ENCODE measurements around the gene LUZP2.

DNA sequence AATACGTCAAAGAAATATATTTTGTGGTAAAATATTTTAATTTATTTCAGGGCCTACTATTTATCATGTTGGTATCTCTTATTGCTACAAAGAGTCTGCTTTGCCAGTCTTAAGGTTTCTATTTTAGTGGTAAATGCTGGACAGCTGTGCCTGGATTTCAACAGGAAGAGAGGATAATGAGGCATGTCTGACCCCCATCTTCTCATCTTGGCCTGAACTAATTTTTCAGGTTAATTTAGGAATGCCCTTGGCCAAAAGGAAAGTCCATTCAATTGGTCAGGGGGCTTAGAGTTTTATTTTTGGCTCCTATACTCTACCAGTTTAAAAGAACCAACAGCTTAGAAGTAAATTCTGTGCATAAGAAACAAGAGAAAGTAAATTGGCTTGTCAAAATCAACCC is 428.2 kb downstream of the LUZP2 start:
- no peak for TF ChIP-seq TCF3 (CRISPR knock-in tag; IDR thresholded peaks at IDR 0.05)
- no peak for TF ChIP-seq STAT5B (CRISPR knock-in tag; IDR thresholded peaks at IDR 0.05)
- no peak for TF ChIP-seq BRCA1 (IDR thresholded peaks at IDR 0.05)
- no peak for TF ChIP-seq BRCA1 (CRISPR knock-in tag; IDR thresholded peaks at IDR 0.05)
- TF ChIP-seq MXI1 (IDR thresholded peaks at IDR 0.05; ENCODE audit: low read depth, low read length), result no peak
- TF ChIP-seq ZFP36 (IDR thresholded peaks at IDR 0.05; ENCODE audit: low read depth, low read length, partially characterized antibody), result no peak
- TF ChIP-seq, protein P1, sequence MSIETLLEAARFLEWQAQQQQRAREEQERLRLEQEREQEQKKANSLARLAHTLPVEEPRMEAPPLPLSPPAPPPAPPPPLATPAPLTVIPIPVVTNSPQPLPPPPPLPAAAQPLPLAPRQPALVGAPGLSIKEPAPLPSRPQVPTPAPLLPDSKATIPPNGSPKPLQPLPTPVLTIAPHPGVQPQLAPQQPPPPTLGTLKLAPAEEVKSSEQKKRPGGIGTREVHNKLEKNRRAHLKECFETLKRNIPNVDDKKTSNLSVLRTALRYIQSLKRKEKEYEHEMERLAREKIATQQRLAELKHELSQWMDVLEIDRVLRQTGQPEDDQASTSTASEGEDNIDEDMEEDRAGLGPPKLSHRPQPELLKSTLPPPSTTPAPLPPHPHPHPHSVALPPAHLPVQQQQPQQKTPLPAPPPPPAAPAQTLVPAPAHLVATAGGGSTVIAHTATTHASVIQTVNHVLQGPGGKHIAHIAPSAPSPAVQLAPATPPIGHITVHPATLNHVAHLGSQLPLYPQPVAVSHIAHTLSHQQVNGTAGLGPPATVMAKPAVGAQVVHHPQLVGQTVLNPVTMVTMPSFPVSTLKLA (conservative IDR thresholded peaks at IDR 0.05), result no peak
- TF ChIP-seq ZZZ3 (IDR thresholded peaks at IDR 0.05), result no peak
- TF ChIP-seq ETV6 (IDR thresholded peaks at IDR 0.05; ENCODE audit: borderline replicate concordance in 1 of 2, low read depth in 2 of 2, low read length in 1 of 2), result no peak
- TF ChIP-seq ETV6 (CRISPR knock-in tag; IDR thresholded peaks at IDR 0.05; ENCODE audit: borderline replicate concordance), result no peak
- no peak for TF ChIP-seq ZNF707 (CRISPR knock-in tag; conservative IDR thresholded peaks at IDR 0.05)
- TF ChIP-seq SIX5 (IDR thresholded peaks at IDR 0.05; ENCODE audit: borderline replicate concordance in 1 of 2, insufficient read depth in 1 of 2, low read depth in 1 of 2, low read length in 2 of 2), result no peak
